ENCODE data around the gene GID4. TPM values are rescaled to one million over a fixed set of nuclear protein-coding genes. Genes with fewer than 3 reads are reported as not detected.

The GID4 gene
- total RNA-seq, 1 experiment from 2014 or later = 7.3 TPM

DNA sequence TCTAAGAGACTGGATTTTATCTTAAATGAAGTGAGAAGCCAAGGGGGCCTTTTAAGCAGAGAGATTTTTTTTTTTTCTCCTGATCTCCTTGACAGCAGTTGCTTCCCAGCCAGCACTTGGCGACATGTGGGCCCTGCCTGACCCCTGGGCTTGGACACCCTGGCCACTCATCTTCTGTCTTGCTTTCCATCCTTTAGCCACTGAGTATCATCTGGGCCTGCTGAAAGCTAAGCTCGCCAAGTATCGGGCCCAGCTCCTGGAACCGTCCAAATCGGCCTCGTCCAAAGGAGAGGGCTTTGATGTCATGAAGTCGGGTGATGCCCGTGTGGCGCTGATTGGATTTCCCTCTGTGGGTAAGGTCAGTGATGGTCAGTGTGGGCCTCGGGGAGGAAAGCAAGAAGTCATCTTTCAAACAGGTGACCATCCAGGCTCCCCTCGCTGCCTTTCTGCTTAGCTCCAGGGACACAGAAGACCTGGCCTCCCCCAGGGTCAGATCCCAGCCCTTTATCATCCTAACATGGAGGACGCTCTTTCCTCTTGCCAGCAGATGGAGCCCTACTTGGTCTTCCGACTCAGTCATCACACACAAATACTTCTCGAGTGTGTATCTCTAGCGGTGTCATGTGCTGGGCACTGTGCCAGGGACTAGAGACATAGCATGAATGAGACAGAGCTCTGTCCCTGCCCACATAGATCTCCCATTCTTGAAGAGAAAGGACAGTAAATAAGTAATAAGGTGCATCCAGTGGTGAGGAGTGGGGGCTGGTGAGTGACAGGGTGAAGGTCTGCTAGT, 54.6 kb downstream of the GID4 start:
- no TSS peak for BruUV-seq (replicated peaks)
- Mint-ChIP-seq H3K36me3 (ENCODE audit: insufficient read depth, unreplicated experiment) (peaks cover 21% of the 10 kb centered on the region), H3K27me3 (ENCODE audit: unreplicated experiment) (no peaks in the 10 kb centered on the region), H3K4me3 (ENCODE audit: low read depth, unreplicated experiment) (no peak overlapping the region), H3K9me3 (ENCODE audit: low read depth, unreplicated experiment) (no peaks in the 10 kb centered on the region), H3K27ac (ENCODE audit: unreplicated experiment) (no peak overlapping the region), H3K4me1 (ENCODE audit: low read depth, unreplicated experiment) (peaks cover 3% of the 10 kb centered on the region)
- intact Hi-C loops (cut with micrococcal nuclease; ENCODE audit: unreplicated experiment) = no loop called here
- DNase-seq = no peak
- CTCF ChIA-PET = interaction anchor here (0.6 kb wide), 1 partner anchor 22 kb away, joined by 3 read pairs; no protein-coding TSS in a partner anchor
- TF ChIP-seq, protein P1, sequence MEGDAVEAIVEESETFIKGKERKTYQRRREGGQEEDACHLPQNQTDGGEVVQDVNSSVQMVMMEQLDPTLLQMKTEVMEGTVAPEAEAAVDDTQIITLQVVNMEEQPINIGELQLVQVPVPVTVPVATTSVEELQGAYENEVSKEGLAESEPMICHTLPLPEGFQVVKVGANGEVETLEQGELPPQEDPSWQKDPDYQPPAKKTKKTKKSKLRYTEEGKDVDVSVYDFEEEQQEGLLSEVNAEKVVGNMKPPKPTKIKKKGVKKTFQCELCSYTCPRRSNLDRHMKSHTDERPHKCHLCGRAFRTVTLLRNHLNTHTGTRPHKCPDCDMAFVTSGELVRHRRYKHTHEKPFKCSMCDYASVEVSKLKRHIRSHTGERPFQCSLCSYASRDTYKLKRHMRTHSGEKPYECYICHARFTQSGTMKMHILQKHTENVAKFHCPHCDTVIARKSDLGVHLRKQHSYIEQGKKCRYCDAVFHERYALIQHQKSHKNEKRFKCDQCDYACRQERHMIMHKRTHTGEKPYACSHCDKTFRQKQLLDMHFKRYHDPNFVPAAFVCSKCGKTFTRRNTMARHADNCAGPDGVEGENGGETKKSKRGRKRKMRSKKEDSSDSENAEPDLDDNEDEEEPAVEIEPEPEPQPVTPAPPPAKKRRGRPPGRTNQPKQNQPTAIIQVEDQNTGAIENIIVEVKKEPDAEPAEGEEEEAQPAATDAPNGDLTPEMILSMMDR (IDR thresholded peaks at IDR 0.05; ENCODE audit: unreplicated experiment) = no peak

DNA sequence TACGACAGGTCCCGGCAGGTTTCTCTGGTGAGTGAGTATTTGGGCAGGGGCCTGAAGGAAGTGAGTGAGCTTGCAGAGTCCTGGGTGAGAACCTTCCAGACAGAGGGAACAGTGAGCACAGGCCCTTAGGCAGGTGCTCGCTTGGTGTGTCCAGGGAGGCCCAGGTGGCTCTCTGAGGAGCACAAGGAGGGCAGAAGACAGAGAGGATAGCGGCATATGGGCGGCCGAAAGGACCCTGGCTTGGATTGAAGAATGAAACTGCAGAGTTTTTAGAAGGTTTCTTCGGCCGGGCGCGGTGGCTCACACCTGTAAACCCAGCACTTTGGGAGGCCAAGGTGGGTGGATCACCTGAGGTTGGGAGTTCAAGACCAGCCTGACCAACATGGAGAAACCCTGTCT, 55.2 kb downstream of the GID4 start:
- no peak overlapping the region for H3K4me3 Mint-ChIP-seq (ENCODE audit: low read depth, unreplicated experiment)
- DNase-seq = no peak
- intact Hi-C loops (cut with micrococcal nuclease; ENCODE audit: unreplicated experiment) = no loop called here
- TF ChIP-seq, protein P1 (IDR thresholded peaks at IDR 0.05; ENCODE audit: unreplicated experiment) = no peak
- BruUV-seq (replicated peaks) = no TSS peak
- CTCF ChIA-PET = no interaction called here
- no peaks in the 10 kb centered on the region for H3K4me1 Mint-ChIP-seq (ENCODE audit: low read depth, unreplicated experiment)
- no peaks in the 10 kb centered on the region for H3K9me3 Mint-ChIP-seq (ENCODE audit: low read depth, unreplicated experiment)
- H3K36me3 Mint-ChIP-seq (ENCODE audit: insufficient read depth, unreplicated experiment) = peaks cover 20% of the 10 kb centered on the region
- no peaks in the 10 kb centered on the region for H3K27me3 Mint-ChIP-seq (ENCODE audit: unreplicated experiment)
- H3K27ac Mint-ChIP-seq (ENCODE audit: unreplicated experiment) = no peak overlapping the region

DNA sequence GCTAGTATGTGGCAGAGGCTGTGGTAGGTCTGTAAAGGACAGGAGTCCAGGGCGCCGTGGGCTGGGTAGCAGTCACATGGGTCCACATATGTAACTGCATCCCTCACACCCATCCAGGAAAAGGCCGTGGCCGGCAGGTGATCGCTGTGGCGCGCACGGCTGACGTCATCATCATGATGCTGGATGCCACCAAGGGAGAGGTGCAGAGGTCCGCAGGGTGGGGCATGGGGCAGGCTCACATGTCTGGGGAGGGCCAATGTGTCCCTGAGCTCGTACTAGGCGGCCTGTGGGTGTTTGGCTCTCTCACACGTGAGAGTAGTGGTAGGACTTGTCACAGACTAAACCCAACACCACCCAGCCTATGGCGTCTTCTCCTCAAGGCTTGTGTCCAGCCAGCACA, 60.3 kb downstream of the GID4 start:
- peaks cover 9% of the 10 kb centered on the region for H3K36me3 Mint-ChIP-seq (ENCODE audit: insufficient read depth, unreplicated experiment)
- no peak overlapping the region for H3K4me3 Mint-ChIP-seq (ENCODE audit: low read depth, unreplicated experiment)
- H3K4me1 Mint-ChIP-seq (ENCODE audit: low read depth, unreplicated experiment) = no peaks in the 10 kb centered on the region
- TF ChIP-seq, protein P1 (IDR thresholded peaks at IDR 0.05; ENCODE audit: unreplicated experiment) = no peak
- intact Hi-C loops (cut with micrococcal nuclease; ENCODE audit: unreplicated experiment) = no loop called here
- no TSS peak for BruUV-seq (replicated peaks)
- H3K27me3 Mint-ChIP-seq (ENCODE audit: unreplicated experiment) = no peaks in the 10 kb centered on the region
- DNase-seq = no peak
- no peaks in the 10 kb centered on the region for H3K9me3 Mint-ChIP-seq (ENCODE audit: low read depth, unreplicated experiment)
- H3K27ac Mint-ChIP-seq (ENCODE audit: unreplicated experiment) = no peak overlapping the region
- CTCF ChIA-PET = no interaction called here

DNA sequence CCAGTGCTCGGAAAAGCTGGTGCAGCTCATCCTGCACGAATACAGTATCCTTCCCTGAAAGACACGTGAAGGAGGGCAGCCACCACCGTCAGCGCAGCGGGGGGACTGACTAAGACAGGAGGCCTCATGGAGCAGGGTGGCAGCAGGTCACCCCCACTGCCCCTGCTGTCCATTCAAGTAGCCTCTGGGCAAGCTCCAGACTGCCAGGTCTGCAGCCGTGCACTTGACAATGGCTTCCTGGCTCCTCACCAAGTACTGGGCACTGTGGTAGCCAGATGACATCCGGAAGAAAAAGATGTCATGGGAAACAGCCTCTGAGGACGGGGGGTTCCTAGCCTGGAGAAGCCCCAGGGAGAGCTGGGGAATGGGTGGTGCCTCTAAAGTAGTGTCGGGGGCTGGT, 61.4 kb downstream of the GID4 start:
- Mint-ChIP-seq H3K4me1 (ENCODE audit: low read depth, unreplicated experiment) (no peaks in the 10 kb centered on the region), H3K27ac (ENCODE audit: unreplicated experiment) (no peak overlapping the region), H3K9me3 (ENCODE audit: low read depth, unreplicated experiment) (no peaks in the 10 kb centered on the region), H3K4me3 (ENCODE audit: low read depth, unreplicated experiment) (no peak overlapping the region), H3K36me3 (ENCODE audit: insufficient read depth, unreplicated experiment) (peaks cover 4% of the 10 kb centered on the region), H3K27me3 (ENCODE audit: unreplicated experiment) (no peaks in the 10 kb centered on the region)
- intact Hi-C loops (cut with micrococcal nuclease; ENCODE audit: unreplicated experiment) = no loop called here
- TF ChIP-seq, protein P1 (IDR thresholded peaks at IDR 0.05; ENCODE audit: unreplicated experiment) = no peak
- CTCF ChIA-PET = no interaction called here
- no TSS peak for BruUV-seq (replicated peaks)
- no peak for DNase-seq
